Testis (tissue), 3 donors: ENCODE measurements around the gene EFNA5. TPM values are rescaled to one million over a fixed set of nuclear protein-coding genes. Genes with fewer than 3 reads are reported as not detected.

Experiments
- DNase-seq: peaks from one replicate; pipeline ENCODE4 v3.0.0-alpha.2; 2019
- H3K27ac ChIP-seq, 2 donors: fragments of 200-600 bp; sonication (generic); one replicate each; pipeline ENCODE4 v1.5.1; 2019
- H3K27me3 ChIP-seq: fragments of 200-600 bp; sonication (generic); one replicate; pipeline ENCODE4 v1.5.1; 2019
- H3K36me3 ChIP-seq: fragments of 200-600 bp; sonication (generic); one replicate; pipeline ENCODE4 v1.5.1; 2017; ENCODE audit warnings: low read depth; ENCODE audit errors: missing control alignments
- H3K4me1 ChIP-seq: fragments of 200-600 bp; sonication (generic); one replicate; pipeline ENCODE4 v1.5.1; 2019
- H3K4me3 ChIP-seq, 2 donors: fragments of 200-600 bp; sonication (generic); one replicate each; pipeline ENCODE4 v1.5.1; 2017 to 2019
- H3K9me3 ChIP-seq: fragments of 200-600 bp; sonication (generic); one replicate; pipeline ENCODE4 v1.5.1; 2017
- CTCF ChIP-seq, 3 experiments: fragments of 450-650 bp in 2 of 3; fragments of 200-600 bp in 1 of 3; sonication (generic) in 1 of 3; IDR thresholded peaks; one replicate each; pipeline ENCODE4 v1.5.1; 2016 to 2019; ENCODE audit warnings: antibody characterized with exemption in 3 of 3, mild to moderate bottlenecking in 2 of 3, moderate library complexity in 1 of 3
- POLR2A ChIP-seq: fragments of 450-650 bp; IDR thresholded peaks from one replicate; pipeline ENCODE4 v1.6.1; 2017; ENCODE audit warnings: antibody characterized with exemption, mild to moderate bottlenecking, moderate library complexity
- WGBS, 2 donors: methylation state at CpG; one replicate each; pipeline ENCODE4 v1.1.5; 2018; 5-methylcytosine and 5-hydroxymethylcytosine counted together
- intact Hi-C: fragments of 100-400 bp; cut with DNase I; formaldehyde crosslinking; loops from one replicate; pipeline ENCODE4 v1.15.1; 2023; ENCODE audit warnings: low total_unique reads
- polyA plus RNA-seq: library from polyadenylated mRNA; stranded (reverse); fragments of 350-450 nt; fragmentation: Illumina TruSeq; extraction: RNeasy Lipid Tissue Mini Kit (QIAGEN cat#74804); gene quantifications from one replicate; pipeline ENCODE4 v1.2.3, GENCODE V29; 2014; ENCODE audit warnings: low read depth, low replicate concordance; ENCODE audit not compliant: insufficient read depth
- total RNA-seq, 2 donors: library from RNA; depleted of rRNA; stranded (reverse); fragments of >200 nt; gene quantifications; one replicate each; pipeline ENCODE4 v1.2.3, GENCODE V29; 2016

EFNA5 gene
- total and polyA plus RNA-seq, 3 donors from 2014 or later: 2.6 to 5.4 (median 3.5) TPM

- no peaks in the 10 kb centered on the region for H3K36me3 ChIP-seq
- 92 to 94% methylated on average over 2 of the region's 2 CpGs for WGBS, 2 donors
- H3K9me3 ChIP-seq: no peaks in the 10 kb centered on the region
- no peak overlapping the region for H3K4me3 ChIP-seq
- intact Hi-C loops: no loop called here
- DNase-seq: no peak
- no peak overlapping the region for H3K27ac ChIP-seq
- TF ChIP-seq CTCF (IDR thresholded peaks at IDR 0.05) (no peak), POLR2A (no peak)
- peaks cover 5% of the 10 kb centered on the region for H3K4me1 ChIP-seq
- H3K27me3 ChIP-seq: no peaks in the 10 kb centered on the region
Measured at GRCh38 chr5:107400328-107400727, 270.4 kb downstream of the EFNA5 start.

GRCh38 chr5:107398703-107399102 is 272.0 kb downstream of the EFNA5 start:
- no peak for TF ChIP-seq POLR2A
- TF ChIP-seq CTCF (IDR thresholded peaks at IDR 0.05): no peak
- Histone ChIP-seq H3K27ac (no peak overlapping the region), H3K4me1 (peaks cover 5% of the 10 kb centered on the region), H3K36me3 (no peaks in the 10 kb centered on the region), H3K27me3 (no peaks in the 10 kb centered on the region), H3K9me3 (no peaks in the 10 kb centered on the region), H3K4me3 (no peak overlapping the region)
- intact Hi-C loops: no loop called here
- WGBS, 2 donors: 74 to 79% methylated on average over 3 of the region's 3 CpGs
- no peak for DNase-seq

- Histone ChIP-seq H3K4me3 (no peak overlapping the region), H3K36me3 (no peaks in the 10 kb centered on the region), H3K27ac (no peak overlapping the region), H3K4me1 (no peaks in the 10 kb centered on the region), H3K9me3 (no peaks in the 10 kb centered on the region), H3K27me3 (no peaks in the 10 kb centered on the region)
- DNase-seq: no peak
- 94% methylated on average over 1 of the region's 1 CpG for WGBS, 2 donors
- TF ChIP-seq CTCF (IDR thresholded peaks at IDR 0.05) (no peak), POLR2A (no peak)
- intact Hi-C loops: no loop called here
Measured at GRCh38 chr5:107396351-107396690, 274.4 kb downstream of the EFNA5 start.

GRCh38 chr5:107395632-107396350 is 274.9 kb downstream of the EFNA5 start:
- TF ChIP-seq POLR2A (no peak), CTCF (IDR thresholded peaks at IDR 0.05) (no peak)
- Histone ChIP-seq H3K27ac (no peak overlapping the region), H3K4me1 (no peaks in the 10 kb centered on the region), H3K4me3 (no peak overlapping the region), H3K36me3 (no peaks in the 10 kb centered on the region), H3K9me3 (no peaks in the 10 kb centered on the region), H3K27me3 (no peaks in the 10 kb centered on the region)
- intact Hi-C loops: no loop called here
- 73 to 77% methylated on average over 5 of the region's 5 CpGs for WGBS, 2 donors
- DNase-seq: no peak

- intact Hi-C loops: no loop called here
- Histone ChIP-seq H3K9me3 (no peaks in the 10 kb centered on the region), H3K4me3 (no peak overlapping the region), H3K36me3 (no peaks in the 10 kb centered on the region), H3K27ac (no peak overlapping the region), H3K27me3 (no peaks in the 10 kb centered on the region), H3K4me1 (no peaks in the 10 kb centered on the region)
- TF ChIP-seq POLR2A: no peak
- TF ChIP-seq CTCF (IDR thresholded peaks at IDR 0.05): no peak
- no peak for DNase-seq
- 80 to 91% methylated on average over 2 of the region's 2 CpGs for WGBS, 2 donors
Measured at GRCh38 chr5:107393851-107394250, 276.9 kb downstream of the EFNA5 start.
